ENCODE measurements around the gene PITPNM3.

- TF ChIP-seq POLR2A (IDR thresholded peaks at IDR 0.05) (no peak), CTCF (IDR thresholded peaks at IDR 0.05) (no peak), EP300 (IDR thresholded peaks at IDR 0.05; ENCODE audit: low read depth) (no peak), POLR2AphosphoS5 (IDR thresholded peaks at IDR 0.05) (no peak)
Measured at GRCh38 chr17:6543079-6544010, 13.0 kb downstream of the PITPNM3 start.

Data from transverse colon (tissue), 4 donors.